Activated CD8-positive, alpha-beta memory T cell treated with anti-CD3 and anti-CD28 coated beads, Interleukin-2, amount 50 U/mL, for 1 hour (primary cell): ENCODE results near the gene RBM4B.
"Not testable (repeated sequence)": the region's sequence is repeated elsewhere in the genome, so short reads cannot be mapped to it uniquely, and the experiment has no call there.

Experiments used
- DNase-seq: peaks from one replicate; pipeline ENCODE4 v3.0.0-alpha.2; 2020; ENCODE audit errors: extremely low read depth

The RBM4B gene

GRCh38 chr11:66641834-66642233 lies 35.9 kb downstream of the RBM4B start:
- DNase-seq = no peak

- DNase-seq = not testable (repeated sequence)
Measured at GRCh38 chr11:66639814-66640340, 37.8 kb downstream of the RBM4B start.

GRCh38 chr11:66639066-66639813 lies 38.4 kb downstream of the RBM4B start:
- no peak for DNase-seq

DNA sequence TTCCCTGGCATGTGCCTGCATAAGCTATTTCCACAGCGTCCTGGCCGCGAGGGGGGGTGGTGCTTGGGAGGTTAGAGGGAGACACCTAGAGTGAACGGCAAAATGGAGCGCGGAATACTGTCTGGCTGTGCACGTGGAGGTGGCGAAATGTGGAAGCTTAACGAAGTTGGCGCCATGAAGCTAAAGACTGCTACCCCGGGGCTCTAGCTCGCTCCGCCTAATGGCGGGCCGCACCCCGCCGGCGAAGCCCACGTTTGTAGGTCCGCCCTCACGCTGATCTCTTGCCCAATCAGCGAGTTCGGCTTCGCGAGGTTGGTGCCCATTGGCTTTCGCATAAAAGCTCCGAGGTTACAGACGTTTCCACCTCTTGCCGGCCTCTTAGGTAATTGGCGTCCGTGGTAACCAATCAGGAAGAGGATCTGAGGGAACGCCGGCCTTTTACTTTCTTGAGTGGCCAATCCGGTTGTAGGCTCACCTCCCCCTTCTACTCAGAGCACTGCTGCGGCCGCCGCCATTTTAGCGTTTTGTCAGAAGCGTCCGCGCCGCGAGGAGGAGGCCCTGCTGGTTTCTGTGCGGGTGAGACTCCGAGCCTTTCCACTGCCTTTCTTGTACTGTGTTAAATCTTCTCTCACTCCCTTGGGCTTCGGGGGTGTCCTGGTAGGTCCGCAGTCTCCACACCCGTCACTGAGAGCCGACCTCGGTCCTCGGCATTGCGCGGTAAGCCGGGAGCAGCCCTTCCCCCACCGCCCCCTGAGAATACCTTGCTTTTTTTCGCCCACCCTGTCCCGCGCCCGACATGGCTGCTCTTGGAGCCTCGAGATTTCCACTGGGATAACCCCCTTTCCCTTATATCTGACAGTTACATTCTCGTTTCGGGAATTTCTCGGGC lies 39.3 kb downstream of the RBM4B start, which contains the start of gene RBM4:
Gene RBM4 (plus strand): TSS at position 527 of the 889 bp plus-strand sequence. CDS start 1,009 bp downstream, outside the sequence.
- DNase-seq = peak; percentile 96

DNA sequence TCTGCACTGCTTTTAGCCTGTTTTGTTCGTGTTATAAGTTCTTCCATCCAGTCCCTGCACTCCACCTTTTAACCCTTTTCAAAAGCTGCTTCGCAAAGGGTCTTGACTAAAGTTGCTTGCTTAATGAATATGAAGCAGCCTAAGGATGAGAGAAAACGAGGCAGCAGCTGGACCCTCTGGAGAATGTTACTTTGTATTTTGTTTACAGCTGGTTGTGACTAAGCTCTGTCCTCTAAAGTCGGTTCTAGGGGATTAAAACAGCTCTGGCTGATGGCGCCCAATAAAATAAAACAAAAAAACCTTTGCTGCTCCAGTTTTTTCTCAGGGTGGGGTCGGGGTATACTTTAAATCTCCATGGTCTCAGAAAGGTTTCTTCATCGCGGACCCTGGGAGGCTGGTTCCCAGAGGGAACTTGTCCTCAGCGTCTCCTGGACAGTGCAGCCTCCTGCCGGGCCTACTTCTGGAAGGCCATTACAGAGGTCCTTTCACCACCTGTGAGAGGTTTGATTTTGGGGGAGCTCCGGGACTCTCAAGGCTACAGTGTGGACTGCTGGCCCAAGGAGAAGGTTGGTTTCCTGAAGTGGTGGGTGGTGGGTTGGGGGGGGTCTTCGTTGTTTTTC lies 40.0 kb downstream of the RBM4B start:
- no peak for DNase-seq

- DNase-seq = no peak
Measured at GRCh38 chr11:66636411-66636810, 41.3 kb downstream of the RBM4B start.

DNA sequence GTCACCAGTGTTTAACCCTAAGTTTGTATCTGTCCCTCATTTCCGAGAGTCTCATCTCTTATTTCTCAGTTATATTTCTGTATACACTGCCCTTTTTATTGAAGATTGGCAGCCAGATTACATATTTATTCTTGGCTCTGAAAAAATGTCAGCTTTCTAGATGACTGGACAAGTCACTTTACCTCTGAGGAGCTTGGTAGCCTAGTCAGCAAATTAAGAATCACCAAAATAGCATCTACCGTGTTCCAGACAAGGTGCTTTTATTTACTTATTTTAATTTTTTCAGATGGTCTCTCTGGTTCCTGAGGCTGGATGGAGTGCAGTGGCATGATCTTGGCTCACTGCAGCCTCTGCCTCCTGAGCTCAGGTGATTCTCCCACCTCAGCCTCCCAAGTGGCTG lies 44.7 kb downstream of the RBM4B start:
- DNase-seq = no peak

- DNase-seq = no peak
Measured at GRCh38 chr11:66631883-66632282, 45.8 kb downstream of the RBM4B start.

GRCh38 chr11:66629356-66629755 lies 48.3 kb downstream of the RBM4B start:
- DNase-seq = no peak

DNA sequence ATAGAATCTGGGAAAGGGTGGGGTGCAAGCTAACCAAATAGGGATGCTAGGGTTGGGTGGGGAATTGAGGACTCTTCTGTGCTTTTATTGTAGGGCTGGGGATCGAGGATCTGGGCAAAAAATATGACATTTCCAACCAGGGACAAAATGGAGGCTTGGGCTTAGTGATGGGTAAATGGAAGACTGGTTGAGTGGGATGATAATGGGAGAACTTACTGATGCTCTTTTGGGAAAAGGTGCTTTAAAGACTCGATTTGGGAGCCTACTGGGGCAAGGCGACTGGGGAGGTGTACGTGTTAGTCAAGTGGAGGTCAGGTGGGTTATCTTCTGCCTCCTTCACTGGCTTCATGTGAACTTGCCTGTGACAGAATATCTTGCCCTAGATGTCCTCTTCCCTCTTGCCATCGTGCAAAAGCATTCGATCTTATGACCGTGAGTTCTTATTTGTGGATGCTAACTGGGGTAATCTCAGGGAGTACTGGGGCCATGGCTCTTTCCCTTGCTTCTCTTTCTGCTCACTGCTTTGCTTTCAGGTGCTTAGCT lies 49.6 kb downstream of the RBM4B start:
- DNase-seq = no peak

DNA sequence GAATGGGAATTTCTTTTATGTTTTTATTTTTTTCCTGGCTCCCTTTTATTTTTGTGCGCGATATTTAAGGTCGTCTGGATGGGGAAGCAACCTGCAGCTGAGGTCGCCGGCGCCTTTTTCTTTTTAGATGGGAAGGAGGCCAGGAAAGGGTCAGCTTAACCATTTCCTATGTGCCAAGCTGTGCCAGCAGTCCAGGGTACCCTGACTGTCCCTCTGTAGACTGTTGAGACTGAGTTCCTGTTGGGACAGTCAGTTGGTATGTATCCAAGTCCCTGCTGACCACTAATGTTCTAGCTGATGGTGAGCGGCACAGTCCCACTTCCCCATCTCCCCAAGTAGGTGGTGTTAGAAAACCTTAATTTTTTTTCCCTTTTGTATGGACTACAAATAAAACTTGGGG lies 50.8 kb downstream of the RBM4B start:
- no peak for DNase-seq

- no peak for DNase-seq
Measured at GRCh38 chr11:66626382-66626781, 51.3 kb downstream of the RBM4B start.

- DNase-seq = no peak
Measured at GRCh38 chr11:66625752-66626149, 51.9 kb downstream of the RBM4B start.

DNA sequence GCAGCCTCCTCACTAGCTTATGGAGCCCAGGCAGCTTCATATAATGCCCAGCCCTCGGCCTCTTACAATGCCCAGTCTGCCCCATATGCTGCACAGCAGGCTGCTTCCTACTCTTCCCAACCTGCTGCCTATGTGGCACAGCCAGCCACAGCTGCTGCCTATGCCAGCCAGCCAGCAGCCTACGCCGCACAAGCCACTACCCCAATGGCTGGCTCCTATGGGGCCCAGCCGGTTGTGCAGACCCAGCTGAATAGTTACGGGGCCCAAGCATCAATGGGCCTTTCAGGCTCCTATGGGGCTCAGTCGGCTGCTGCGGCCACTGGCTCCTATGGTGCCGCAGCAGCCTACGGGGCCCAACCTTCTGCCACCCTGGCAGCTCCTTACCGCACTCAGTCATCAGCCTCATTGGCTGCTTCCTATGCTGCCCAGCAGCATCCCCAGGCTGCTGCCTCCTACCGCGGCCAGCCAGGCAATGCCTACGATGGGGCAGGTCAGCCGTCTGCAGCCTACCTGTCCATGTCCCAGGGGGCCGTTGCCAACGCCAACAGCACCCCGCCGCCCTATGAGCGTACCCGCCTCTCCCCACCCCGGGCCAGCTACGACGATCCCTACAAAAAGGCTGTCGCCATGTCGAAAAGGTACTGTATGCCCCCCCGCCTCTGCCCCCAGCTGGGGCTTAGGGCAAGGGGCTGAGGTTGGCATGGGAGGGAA lies 52.5 kb downstream of the RBM4B start:
- DNase-seq = no peak

- no peak for DNase-seq
Measured at GRCh38 chr11:66624450-66624849, 53.2 kb downstream of the RBM4B start.

- peak; percentile 34 for DNase-seq
Measured at GRCh38 chr11:66619080-66619554, 58.6 kb downstream of the RBM4B start.

DNA sequence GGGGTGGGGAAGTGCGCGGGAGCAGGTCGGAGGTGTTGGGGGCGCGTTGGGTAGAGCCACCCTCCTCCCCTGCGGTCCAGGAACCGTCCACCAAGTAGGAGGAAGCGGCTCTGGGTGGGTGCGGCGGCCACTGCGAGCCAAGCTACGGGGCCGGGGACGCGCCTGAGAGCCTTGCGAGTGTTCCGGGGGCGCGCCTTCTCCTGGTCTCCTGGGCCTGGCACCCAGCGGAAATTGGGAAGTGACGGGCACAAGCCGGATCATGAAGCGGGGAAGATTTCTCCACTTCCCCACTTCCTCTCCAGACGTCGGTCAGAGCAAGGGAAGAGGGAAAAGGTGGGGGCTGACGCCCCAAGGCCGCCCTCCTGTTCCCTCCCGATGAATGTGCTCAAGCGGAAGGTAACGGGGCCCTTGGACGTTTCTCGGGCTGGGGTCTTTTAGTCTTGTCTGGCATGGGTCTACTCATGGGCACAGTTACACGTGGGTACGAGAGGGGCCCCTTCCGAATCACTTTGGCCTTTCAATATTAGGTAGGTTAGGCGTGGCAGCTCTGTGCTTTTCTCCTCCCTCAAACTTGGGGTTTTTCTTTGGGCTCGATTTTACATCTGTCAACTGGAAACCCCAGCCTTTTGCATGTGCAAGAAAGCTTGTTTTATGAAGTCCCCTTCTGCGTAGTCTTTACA lies 60.4 kb downstream of the RBM4B start:
- no peak for DNase-seq

- DNase-seq = peak; percentile 96
Measured at GRCh38 chr11:66616379-66617154, 61.1 kb downstream of the RBM4B start, which contains the start of gene RBM14. RBM14 (plus strand) TSS chr11:66616630; CDS start chr11:66616721, 91 bp downstream.
